Central memory CD4-positive, alpha-beta T cell (primary cell): ENCODE data around the gene GAS6.
A peak's percentile ranks its signal among the peaks of the same experiment; 100 is the strongest.
"Not testable (repeated sequence)": the region's sequence is repeated elsewhere in the genome, so short reads cannot be mapped to it uniquely, and the experiment has no call there.

ENCODE experiments used
- DNase-seq: peaks from one replicate; pipeline ENCODE4 v3.0.0; 2022

Gene GAS6

DNA sequence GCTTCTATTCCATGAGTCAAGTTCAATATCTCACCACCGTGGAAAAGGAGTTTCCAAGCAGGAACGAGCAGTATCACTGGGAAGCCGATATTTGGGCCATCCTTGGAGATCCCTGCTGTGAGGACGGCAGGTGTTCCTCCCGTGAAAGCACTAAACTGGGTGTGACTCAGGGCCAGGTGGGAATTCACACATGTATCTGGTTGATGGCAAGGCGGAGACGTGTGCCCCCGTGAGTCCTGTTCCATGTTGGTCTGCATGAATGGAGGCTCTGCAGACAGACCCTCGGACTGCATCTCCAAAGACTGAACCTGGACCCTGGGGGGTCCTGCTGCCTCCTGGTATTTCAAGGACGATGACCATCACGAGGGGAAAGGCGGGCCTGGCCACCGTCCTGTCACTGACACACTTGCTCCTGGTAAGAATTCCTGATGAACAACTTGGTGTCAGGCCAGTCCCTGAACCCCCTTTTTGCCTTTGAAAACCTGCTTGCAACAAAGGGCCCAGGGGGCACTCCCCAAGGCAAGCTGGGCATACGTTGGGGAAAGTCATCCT is 22.8 kb upstream of the GAS6 start:
- DNase-seq: no peak

DNA sequence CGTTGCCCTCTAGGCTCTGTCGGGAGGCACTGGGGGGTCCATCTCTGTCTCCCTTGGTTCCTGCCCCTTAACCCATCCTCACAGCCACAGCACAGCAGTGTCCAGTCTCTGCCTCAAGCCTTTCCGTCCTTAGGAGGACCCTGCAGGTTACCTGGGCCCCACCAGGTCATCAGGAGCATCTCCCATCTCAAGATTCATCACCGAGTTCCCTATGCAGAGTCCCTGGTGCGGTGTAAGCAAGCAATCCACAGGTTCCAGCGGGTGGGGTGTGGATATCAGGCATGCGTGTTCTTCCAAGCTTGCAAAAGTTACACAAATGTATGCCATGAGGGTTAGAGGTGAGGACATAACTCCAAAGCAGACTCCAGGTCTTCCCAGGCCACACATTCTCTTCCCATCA is 20.9 kb upstream of the GAS6 start:
- no peak for DNase-seq

DNA sequence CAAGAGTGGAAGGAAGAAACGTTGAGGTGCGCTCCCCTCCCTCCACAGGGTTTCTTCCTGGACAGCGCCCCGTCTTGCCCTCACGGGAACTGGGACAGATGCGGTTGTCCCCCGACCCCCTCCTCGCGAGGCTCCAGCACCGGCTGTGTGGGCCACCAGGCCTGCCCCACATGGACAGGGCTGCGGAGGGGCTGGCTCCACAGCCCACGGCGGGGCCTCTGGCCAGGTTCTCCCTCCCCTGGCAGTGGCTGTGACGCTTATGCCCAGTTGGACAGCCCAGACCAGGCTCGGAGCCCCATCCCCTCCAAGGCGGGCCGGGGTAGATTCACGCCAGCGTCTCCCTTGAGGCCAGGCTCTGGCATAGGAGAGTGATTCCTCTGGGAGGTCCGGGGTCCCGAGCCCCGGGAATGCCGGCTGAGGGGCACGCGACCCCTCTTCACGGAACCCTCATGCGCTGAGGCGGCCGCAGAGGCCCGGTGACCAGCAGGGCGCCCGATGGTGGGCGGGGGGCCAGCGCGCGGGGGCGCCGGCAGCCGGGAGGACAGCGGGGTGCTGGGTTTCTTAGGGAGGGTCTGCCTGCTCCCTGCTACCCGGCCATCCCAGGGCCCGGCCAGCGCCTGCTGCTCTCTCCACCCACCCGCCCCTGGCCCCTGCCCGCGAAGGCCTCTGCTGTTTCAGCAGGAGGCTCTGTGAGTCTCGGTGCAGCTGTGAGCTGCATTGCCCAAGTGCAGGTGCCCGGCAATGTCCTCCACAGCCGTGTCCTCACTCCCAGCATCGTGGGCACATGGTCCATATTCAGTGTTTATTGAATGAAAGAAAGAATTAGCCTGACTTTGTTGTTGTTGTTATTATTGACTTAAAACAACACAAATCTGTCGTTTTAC is 20.3 kb upstream of the GAS6 start:
- DNase-seq: no peak

DNA sequence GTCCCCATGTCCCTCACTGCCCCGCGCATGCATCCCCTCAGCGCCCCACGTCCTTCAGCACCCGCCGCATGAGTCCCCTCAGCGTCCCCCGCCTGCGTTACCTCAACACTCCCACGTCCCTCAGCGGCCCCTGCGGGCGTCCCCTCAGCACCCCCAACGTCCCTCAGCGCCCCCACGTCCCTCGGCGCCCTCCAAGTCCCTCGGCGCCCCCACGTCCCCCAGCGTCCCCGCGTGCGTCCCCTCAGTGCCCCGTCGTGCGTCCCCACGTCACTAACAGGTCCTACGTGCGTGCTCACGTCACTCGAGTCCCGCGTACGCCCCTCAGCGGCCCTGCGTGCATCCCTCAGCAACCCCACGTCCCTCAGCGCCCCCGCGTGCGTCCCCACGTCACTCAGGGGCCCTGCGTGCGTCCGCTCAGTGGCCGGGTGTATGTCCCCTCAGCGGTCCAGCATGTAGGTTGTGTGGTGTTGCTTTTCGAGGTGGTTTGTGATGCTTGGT is 19.5 kb upstream of the GAS6 start:
- no peak for DNase-seq

DNA sequence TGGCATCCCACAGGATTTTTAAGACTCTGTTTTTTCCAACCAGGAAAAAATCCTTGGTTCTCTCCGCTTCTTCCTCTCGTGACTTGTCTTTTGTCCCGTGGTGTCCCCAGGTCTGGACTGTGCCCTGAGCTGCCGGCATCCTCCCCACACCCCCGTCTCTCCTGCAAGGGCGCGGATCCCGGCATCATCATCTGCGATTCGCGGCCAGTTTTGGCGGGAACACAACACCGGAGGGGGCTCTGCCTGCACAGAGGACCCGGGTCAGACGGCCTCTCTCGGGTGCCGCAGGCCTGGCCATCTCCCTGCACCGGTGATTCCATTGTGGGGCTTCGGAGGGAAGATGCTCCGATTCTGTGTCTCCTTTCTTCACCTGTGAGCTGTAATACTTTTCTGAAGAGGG is 18.8 kb upstream of the GAS6 start:
- no peak for DNase-seq

DNA sequence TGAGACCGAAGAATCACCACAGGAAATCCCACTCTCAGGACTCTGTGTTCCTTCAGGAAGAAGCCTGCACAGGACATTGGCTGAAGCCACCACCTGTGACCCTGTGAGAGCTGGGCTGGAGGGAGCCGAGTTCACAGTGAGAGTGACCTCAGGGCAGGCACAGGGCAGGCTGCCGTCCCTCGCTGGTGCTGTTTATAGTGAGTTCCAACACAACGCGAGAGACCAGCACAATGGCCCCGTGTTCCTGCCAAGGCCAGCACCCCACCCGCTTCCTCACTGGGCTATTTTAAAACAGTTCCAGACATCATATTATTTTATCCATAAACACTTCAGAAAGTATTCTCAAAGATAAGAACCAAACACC is 18.4 kb upstream of the GAS6 start:
- DNase-seq: no peak

DNA sequence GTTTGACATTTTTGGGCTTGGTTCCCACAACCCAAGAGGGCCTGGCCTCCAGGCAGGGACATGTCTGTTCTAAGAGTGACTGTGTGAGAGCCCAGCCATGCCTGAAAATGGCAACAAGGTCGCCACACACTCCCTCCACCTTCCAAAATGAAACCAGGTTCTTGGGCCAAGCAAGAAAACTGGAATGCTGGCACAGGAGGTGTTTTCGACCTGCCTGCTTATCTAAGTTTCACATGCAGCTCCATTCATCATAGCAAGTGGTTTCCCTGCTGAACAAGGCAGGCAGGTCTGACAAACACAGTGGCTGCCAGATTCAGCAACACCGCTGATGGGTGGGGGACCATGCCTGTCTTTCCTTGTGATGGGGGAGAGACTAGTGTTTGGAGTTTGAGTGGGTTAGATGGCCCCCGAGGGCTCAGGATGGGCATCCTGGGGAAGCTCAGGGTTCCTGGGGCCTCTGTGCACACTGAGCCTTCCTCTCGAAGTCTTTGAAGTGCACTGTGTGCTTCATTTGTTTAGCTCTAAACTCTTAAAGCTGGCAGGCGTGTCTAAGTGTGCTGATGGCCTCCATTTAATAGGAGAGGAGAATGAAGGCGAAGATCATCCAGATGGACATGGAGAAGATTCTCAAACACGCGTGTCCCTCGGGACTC is 17.9 kb upstream of the GAS6 start:
- DNase-seq: no peak

DNA sequence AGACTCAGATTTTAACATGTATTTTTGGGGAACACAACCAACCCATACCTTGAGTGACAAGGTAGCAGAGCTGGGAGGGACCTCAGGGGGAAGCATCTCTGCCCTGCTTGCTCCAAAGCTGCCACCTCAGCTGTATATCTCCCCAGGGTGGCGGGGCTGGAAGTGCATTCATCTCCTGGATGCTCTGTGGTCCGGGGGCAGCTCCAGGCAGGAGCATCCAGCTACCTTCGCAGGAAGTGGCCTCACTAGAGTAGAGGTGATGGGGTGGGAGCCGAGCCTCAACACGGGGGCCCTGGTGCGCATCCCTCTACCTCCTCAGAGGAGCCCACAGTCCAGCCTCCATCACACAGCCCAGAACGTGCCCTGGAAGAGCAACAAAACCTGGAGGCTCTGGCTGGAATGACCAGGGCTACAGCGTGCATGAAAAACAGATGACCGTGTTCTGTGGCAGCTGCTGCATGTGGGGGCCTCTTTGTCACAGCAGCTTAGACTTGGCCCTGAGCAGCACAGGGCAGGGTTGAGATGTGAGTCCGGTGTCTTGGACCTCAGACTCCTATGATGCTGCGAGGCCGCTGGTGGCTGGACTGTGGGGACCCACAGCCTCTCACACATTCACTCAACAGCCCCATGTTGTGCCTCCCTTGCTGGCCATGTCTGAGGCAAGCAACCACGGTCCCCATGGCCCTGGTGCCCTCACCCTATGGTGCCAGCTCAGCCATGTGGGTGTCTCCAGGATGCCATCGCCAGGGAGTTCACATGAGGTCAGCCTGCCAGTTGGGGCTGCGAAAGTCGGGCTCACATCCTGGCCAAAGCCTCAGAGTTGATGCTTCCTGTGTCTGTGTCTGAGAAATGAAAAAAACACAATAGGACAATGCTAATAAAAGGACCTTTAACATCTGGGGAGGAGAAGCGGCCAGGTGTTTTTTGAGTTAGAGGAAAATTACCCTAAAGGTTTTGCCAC is 17.1 kb upstream of the GAS6 start:
- DNase-seq: no peak

DNA sequence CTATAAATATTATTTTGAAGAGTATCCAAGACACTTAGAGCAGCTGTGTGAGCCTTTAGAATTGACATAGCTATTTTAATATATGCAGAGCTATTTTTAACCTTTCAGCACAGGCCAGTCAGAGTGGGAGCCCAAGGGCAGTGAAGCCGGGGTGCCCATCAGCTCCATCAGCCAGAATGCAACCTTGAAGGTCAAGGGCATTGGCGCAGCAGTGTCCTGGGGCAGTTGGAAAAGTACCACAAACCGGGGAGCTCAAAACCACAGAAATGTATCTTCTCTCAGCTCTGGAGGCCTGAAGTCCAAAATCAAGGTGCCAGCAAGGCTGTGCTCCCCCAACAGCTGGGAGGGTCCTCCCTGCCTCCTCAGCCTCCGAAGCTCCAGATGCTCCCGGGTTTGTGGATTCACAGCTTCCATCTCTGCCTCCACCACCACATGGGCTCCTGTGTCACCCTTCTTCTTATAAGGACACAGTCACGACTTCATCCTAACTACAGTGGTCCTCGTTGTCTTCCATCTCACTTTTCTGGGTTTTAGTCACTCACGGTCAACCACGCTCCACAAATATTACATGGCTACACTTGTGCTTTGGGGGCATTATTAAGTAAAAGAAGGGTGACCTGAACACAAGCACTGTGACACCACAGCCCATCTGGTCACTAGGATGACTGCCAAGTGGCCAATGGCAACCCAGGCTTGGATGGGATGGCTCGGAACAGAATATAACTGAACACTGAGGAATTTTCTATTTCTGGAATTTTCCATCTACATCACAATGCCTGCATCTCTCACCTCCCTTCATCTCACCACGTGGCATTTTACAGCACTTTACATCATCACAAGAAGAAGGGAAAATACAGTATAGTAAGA is 15.9 kb upstream of the GAS6 start:
- DNase-seq: no peak

DNA sequence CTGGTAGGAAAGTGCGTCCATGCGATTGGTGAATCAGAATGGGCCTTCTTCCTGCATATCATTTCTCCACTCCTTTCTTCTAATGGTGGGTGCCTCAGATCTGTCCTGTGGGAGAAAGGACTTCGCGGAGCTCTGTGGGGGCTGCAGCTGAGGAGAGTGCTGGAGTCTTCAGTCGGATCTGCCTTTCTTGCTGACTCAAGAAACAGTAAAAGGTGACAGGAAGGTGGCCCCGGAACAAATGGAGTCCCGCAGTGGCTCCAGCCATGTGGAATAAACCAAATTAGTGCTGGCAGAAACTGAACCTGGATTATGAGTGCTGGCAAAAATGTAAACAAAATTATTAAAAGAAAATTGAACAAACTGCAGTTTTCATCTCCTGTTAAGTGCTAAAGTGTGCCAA is 15.1 kb upstream of the GAS6 start:
- no peak for DNase-seq

DNA sequence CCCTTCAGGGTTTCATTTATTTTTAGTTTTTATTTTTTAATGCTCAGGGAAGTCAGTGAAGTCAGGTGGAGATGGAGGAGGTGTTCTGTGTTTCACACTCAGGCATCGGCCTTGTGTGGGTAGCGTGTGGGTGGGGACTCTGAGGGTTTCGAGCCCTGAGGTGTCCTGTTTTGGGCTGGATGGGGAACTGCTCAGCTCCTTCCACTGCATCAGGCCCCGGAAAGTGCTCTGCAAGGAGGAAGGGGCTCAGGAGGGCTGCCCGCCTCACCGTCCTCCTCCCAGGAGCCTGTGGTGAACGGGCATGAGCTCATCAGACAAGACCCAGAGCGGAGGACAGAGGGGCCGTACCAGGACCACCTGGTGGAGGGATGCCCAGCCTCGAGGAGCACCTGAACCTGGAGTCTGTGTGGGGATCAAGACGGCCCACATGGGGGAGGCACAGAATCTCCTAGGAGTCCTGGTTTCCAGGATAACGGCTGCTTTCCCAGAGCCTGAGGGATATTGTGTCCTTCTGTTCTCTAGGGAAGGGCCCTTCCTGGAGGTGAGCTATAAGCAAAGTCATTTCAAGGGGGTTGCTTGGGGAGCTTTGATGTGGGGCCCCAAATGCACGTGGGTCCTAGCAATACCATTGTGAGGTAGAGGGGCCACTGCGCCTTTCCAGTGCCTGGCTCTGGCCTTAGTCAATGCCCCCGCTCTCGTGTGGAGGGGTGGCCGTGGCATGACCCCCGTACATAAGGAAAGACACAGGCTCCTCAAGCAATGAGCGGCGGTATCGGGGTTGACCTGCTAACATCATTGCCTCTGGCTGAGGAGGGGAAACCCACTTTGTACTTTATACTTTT is 13.5 kb upstream of the GAS6 start:
- DNase-seq: no peak

DNA sequence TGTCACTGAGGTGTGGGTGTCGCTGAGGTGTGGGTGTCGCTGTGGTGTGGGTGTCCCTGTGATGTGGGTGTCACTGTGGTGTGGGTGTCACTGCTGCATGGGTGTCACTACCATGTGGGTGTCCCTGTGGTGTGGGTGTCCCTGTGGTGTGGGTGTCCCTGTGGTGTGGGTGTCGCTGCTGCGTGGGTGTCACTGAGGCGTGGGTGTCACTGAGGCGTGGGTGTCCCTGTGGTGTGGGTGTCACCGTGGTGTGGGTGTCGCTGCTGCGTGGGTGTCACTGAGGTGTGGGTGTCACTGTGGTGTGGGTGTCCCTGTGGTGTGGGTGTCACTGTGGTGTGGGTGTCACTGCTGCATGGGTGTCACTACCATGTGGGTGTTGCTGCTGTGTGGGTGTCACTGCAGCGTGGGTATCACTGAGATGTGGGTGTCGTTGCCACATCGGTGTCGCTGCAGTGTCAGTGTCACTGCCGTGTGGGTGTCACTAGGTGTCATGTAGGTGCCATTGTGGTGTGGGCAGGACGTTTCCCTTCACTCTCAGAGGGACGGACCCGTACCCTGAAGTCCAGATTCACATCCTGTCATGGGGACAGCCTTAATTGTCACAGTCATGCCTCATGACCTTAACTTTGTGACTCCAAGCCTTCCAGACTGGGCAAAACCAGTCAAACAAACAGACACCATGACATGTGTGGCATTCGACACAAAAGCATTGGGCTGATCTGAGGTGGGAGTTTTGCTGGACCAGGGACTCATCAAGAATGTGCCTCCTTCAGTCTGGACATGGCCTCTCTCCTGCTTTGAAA is 12.7 kb upstream of the GAS6 start:
- no peak for DNase-seq

DNA sequence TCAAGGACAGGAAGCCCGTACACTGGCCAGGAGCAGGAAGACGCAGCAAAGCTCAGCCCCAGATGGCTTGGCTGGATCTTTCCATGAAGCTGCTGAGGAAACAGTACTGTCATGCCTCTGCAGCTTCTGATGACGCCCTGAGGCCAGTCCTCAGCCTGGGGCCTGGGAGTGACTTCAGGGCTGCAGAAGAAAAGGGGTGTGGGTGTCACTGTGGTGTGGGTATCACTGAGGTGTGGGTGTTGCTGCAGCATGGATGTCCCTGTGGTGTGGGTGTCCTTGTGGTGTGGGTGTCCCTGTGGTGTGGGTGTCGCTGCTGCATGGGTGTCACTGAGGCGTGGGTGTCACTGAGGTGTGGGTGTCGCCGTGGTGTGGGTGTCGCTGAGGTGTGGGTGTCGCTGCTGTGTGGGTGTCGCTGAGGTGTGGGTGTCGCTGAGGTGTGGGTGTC is 12.0 kb upstream of the GAS6 start:
- DNase-seq: peak; percentile 12

DNA sequence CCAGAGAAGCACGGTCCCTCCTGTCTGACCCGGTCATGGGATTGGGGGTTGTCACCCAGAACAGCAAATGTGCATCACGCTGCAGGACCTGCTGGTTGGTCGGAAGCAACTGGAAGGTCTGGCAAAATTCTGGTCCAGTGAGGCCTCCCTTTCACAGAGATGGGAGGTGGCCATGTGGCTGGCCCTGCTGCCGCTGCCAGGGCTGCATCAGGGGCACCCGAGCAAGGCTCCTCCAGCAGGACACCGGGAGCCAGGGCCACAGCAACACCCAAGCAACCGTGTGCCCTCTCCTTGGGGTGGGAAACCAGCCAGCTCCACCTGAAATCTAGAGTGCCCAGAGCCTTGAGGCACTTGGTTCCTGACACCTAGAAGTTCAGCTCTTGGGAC is 11.5 kb upstream of the GAS6 start:
- DNase-seq: no peak

DNA sequence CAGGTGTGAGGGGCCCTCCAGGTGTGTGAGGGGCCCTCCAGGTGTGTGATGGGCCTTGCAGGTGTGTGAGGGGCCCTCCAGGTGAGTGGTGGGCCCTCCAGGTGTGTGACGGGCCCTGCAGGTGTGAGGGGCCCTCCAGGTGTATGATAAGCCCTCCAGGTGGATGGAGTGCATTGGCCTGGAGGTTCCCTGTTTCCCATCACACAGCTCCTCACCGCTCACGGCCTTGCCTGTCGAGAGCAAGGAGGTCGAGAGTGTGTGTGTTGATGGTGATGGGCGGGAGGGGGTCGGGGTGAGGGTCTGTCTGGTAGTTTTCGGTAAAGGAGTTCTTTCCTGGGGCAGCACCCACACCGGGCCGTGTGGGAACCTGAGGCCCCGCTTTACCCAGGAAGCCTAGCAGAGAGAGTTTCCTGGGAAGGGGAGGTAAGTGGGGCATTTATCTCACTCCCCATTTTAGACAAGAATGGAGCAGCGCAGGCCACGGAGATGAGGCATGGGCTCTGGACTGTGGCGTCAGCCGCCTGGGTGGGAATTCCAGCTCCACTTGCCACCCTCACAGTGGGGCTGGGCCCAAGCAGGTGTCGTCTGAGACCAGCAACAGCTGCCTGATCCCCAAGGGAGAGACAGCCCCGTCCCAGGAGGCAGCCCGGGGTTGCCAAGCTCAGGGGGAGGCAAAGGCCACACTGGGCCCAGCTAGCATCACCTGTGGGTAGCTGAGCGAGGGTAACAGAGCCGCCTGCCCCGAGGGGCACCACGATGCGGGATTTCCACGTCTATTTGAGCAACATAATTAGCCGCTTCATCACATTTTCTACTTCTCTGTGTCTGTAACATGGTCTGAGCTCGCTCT is 10.9 kb upstream of the GAS6 start:
- no peak for DNase-seq

DNA sequence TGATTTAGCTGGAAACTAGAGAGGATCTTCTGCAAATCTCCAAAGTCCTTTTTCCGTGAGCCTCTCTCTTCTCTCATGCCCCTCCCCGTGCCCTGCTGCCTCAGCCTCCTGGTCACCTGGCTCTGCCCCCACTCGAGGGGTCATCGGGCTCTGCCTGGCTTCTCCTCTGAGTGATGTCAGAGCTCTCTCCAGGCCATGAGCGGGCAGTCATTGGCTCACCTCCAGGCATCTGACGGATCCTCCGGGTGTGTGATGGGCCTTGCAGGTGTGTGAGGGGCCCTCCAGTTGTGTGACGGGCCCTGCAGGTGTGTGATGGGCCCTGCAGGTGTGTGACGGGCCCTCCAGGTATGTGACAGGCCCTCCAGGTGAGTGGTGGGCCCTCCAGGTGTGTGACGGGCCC is 10.3 kb upstream of the GAS6 start:
- no peak for DNase-seq

DNA sequence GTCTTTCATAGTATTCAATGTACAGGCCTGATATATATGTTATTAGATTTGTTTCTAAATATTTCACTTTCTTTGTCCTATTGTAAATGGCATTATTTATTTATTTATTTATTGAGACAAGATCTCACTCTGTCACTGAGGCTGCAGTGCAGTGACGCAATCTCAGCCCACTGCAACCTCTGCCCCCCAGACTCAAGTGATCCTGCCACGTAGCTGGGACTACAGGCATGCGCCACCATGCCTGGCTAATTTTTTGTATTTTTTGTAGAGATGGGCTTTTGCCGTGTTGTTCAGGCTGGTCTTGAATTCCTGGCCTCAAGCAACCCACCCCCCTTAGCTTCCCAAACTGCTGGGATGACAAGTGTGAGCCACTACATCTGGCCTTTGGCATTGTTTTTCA is 5.4 kb upstream of the GAS6 start:
- DNase-seq: no peak

DNA sequence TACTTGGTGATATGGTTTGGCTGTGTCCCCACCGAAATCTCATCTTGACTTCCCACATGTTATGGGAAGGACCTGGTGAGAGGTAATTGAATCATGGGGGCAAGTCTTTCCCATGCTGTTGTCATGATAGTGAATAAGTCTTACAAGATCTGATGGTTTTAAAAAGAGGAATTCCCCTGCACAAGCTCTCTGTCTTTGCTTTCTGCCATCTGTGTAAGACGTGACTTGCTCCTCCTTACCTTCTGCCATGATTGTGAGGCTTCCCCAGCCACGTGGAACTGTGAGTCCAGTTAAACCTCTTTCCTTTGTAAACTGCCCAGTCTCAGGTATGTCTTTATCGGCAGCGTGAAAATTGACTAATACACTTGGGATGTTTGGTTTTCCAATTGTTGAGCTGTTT is 4.0 kb upstream of the GAS6 start:
- DNase-seq: not testable (repeated sequence)

DNA sequence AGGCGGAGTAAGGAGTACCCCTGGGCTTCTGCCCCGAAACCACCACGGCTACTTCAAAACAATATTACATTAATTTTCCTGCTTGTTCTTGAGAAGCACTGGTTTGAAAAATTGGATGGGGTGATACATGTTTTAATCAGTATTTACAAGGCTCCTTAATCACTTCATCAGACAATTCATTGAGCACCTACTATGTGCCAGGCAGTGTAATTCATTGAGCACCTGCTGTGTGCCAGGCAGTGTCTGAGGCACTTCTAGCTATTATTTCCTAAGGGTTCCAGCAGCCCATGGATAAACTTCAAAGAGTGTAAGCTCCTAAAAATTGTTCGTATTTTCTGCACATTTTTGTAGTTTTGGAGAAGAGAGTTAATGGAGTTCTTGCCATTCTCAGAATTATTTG is 1.6 kb upstream of the GAS6 start:
- no peak for DNase-seq
